Measurements from ENCODE around the gene TOMT. TPM values are rescaled to one million over a fixed set of nuclear protein-coding genes. Genes with fewer than 3 reads are reported as not detected.

Gene TOMT
- total and polyA plus RNA-seq, 2 donors: not detected

- Histone ChIP-seq H3K4me1 (ENCODE audit: control insufficient read depth in 2 of 2, insufficient read depth in 2 of 2, low read length in 2 of 2) (peaks cover 15 to 38% of the 10 kb centered on the region in 2 donors), H3K9me3 (ENCODE audit: control insufficient read depth in 2 of 2, insufficient read depth in 1 of 2, low read length in 1 of 2) (no peaks in the 10 kb centered on the region), H3K27me3 (ENCODE audit: control insufficient read depth in 2 of 2, insufficient read depth in 1 of 2, low read length in 1 of 2) (no peaks in the 10 kb centered on the region), H3K27ac (ENCODE audit: low read depth in 1 of 2, low read length in 1 of 2) (peak overlapping the region in 1 of 2 donors; percentile 82), H3K4me3 (ENCODE audit: low read length in 2 of 2) (peak overlapping the region; percentile 67 to 98), H3K36me3 (ENCODE audit: control insufficient read depth in 2 of 2, insufficient read depth in 2 of 2, low read length in 1 of 2) (peaks cover 24 to 36% of the 10 kb centered on the region in 2 donors)
- 48% methylated on average over 4 of the region's 4 CpGs for WGBS
- DNase-seq (ENCODE audit: low read depth in 6 of 9, low spot score in 9 of 9): no peak
These were observed 3.6 kb upstream of the TOMT start for GRCh38 chr11:72102162-72102561.

GRCh38 chr11:72102631-72102945, 3.1 kb upstream of the TOMT start:
- H3K36me3 ChIP-seq (ENCODE audit: control insufficient read depth in 2 of 2, insufficient read depth in 2 of 2, low read length in 1 of 2): peaks cover 20 to 36% of the 10 kb centered on the region in 2 donors
- peak overlapping the region; percentile 67 to 98 for H3K4me3 ChIP-seq (ENCODE audit: low read length in 2 of 2)
- H3K27me3 ChIP-seq (ENCODE audit: control insufficient read depth in 2 of 2, insufficient read depth in 1 of 2, low read length in 1 of 2): no peaks in the 10 kb centered on the region
- peak overlapping the region; percentile 82 to 88 for H3K27ac ChIP-seq (ENCODE audit: low read depth in 1 of 2, low read length in 1 of 2)
- H3K9me3 ChIP-seq (ENCODE audit: control insufficient read depth in 2 of 2, insufficient read depth in 1 of 2, low read length in 1 of 2): no peaks in the 10 kb centered on the region
- peaks cover 15 to 38% of the 10 kb centered on the region in 2 donors for H3K4me1 ChIP-seq (ENCODE audit: control insufficient read depth in 2 of 2, insufficient read depth in 2 of 2, low read length in 2 of 2)
- no peak for DNase-seq (ENCODE audit: low read depth in 6 of 9, low spot score in 9 of 9)
- 3% methylated on average over 9 of the region's 9 CpGs for WGBS

- peak within 1 kb of the TSS; percentile 67 to 98 for H3K4me3 ChIP-seq (ENCODE audit: low read length in 2 of 2)
- H3K27me3 ChIP-seq (ENCODE audit: control insufficient read depth in 2 of 2, insufficient read depth in 1 of 2, low read length in 1 of 2): no peaks in the 10 kb centered on the region
- H3K36me3 ChIP-seq (ENCODE audit: control insufficient read depth in 2 of 2, insufficient read depth in 2 of 2, low read length in 1 of 2): peaks cover 16 to 36% of the 10 kb centered on the region in 2 donors
- DNase-seq (ENCODE audit: low read depth in 6 of 9, low spot score in 9 of 9): peak; percentile 91 to 99 (median 95)
- H3K27ac ChIP-seq (ENCODE audit: low read depth in 1 of 2, low read length in 1 of 2): peak within 1 kb of the TSS; percentile 82 to 88
- WGBS: 5% methylated on average over 64 of the region's 64 CpGs
- H3K4me1 ChIP-seq (ENCODE audit: control insufficient read depth in 2 of 2, insufficient read depth in 2 of 2, low read length in 2 of 2): peaks cover 15 to 38% of the 10 kb centered on the region in 2 donors
- no peaks in the 10 kb centered on the region for H3K9me3 ChIP-seq (ENCODE audit: control insufficient read depth in 2 of 2, insufficient read depth in 1 of 2, low read length in 1 of 2)
These were observed 2.6 kb upstream of the TOMT start, which contains the start of gene LAMTOR1 for GRCh38 chr11:72102946-72103753. TSS of gene LAMTOR1 (minus strand) at chr11:72103297. CDS start at chr11:72103224, 73 bp downstream.

GRCh38 chr11:72103754-72104167, 2.0 kb upstream of the TOMT start:
- no peak for DNase-seq (ENCODE audit: low read depth in 6 of 9, low spot score in 9 of 9)
- Histone ChIP-seq H3K36me3 (ENCODE audit: control insufficient read depth in 2 of 2, insufficient read depth in 2 of 2, low read length in 1 of 2) (peaks cover 16 to 33% of the 10 kb centered on the region in 2 donors), H3K4me1 (ENCODE audit: control insufficient read depth in 2 of 2, insufficient read depth in 2 of 2, low read length in 2 of 2) (peaks cover 15 to 38% of the 10 kb centered on the region in 2 donors), H3K9me3 (ENCODE audit: control insufficient read depth in 2 of 2, insufficient read depth in 1 of 2, low read length in 1 of 2) (no peaks in the 10 kb centered on the region), H3K27me3 (ENCODE audit: control insufficient read depth in 2 of 2, insufficient read depth in 1 of 2, low read length in 1 of 2) (no peaks in the 10 kb centered on the region), H3K27ac (ENCODE audit: low read depth in 1 of 2, low read length in 1 of 2) (peak overlapping the region; percentile 67 to 86), H3K4me3 (ENCODE audit: low read length in 2 of 2) (peak overlapping the region; percentile 67 to 98)
- WGBS: 88% methylated on average over 11 of the region's 11 CpGs

- Histone ChIP-seq H3K4me3 (ENCODE audit: low read length in 2 of 2) (peak overlapping the region; percentile 58 to 81), H3K36me3 (ENCODE audit: control insufficient read depth in 2 of 2, insufficient read depth in 2 of 2, low read length in 1 of 2) (peaks cover 28 to 36% of the 10 kb centered on the region in 2 donors), H3K9me3 (ENCODE audit: control insufficient read depth in 2 of 2, insufficient read depth in 1 of 2, low read length in 1 of 2) (no peaks in the 10 kb centered on the region), H3K27me3 (ENCODE audit: control insufficient read depth in 2 of 2, insufficient read depth in 1 of 2, low read length in 1 of 2) (no peaks in the 10 kb centered on the region), H3K4me1 (ENCODE audit: control insufficient read depth in 2 of 2, insufficient read depth in 2 of 2, low read length in 2 of 2) (peaks cover 9 to 14% of the 10 kb centered on the region in 2 donors), H3K27ac (ENCODE audit: low read depth in 1 of 2, low read length in 1 of 2) (peak overlapping the region; percentile 94 to 99)
- DNase-seq (ENCODE audit: low read depth in 6 of 9, low spot score in 9 of 9): no peak
- WGBS: 11% methylated on average over 10 of the region's 10 CpGs
These were observed 5.8 kb downstream of the TOMT start for GRCh38 chr11:72111300-72112142.

GRCh38 chr11:72112143-72112977, 6.6 kb downstream of the TOMT start, which contains the start of gene ANAPC15:
TSS of gene ANAPC15 (minus strand) at chr11:72112695. CDS start at chr11:72111276, 1,419 bp downstream.
- Histone ChIP-seq H3K4me1 (ENCODE audit: control insufficient read depth in 2 of 2, insufficient read depth in 2 of 2, low read length in 2 of 2) (peaks cover 9 to 14% of the 10 kb centered on the region in 2 donors), H3K27me3 (ENCODE audit: control insufficient read depth in 2 of 2, insufficient read depth in 1 of 2, low read length in 1 of 2) (no peaks in the 10 kb centered on the region), H3K27ac (ENCODE audit: low read depth in 1 of 2, low read length in 1 of 2) (peak within 1 kb of the TSS; percentile 94 to 99), H3K4me3 (ENCODE audit: low read length in 2 of 2) (peak within 1 kb of the TSS; percentile 58 to 81), H3K36me3 (ENCODE audit: control insufficient read depth in 2 of 2, insufficient read depth in 2 of 2, low read length in 1 of 2) (peaks cover 28 to 31% of the 10 kb centered on the region in 2 donors), H3K9me3 (ENCODE audit: control insufficient read depth in 2 of 2, insufficient read depth in 1 of 2, low read length in 1 of 2) (no peaks in the 10 kb centered on the region)
- under 1% methylated on average over 49 of the region's 49 CpGs for WGBS
- DNase-seq (ENCODE audit: low read depth in 6 of 9, low spot score in 9 of 9): peak; percentile 96 to 100 (median 99)

- DNase-seq (ENCODE audit: low read depth in 6 of 9, low spot score in 9 of 9): no peak
- peak overlapping the region; percentile 94 for H3K27ac ChIP-seq (ENCODE audit: low read depth in 1 of 2, low read length in 1 of 2)
- H3K27me3 ChIP-seq (ENCODE audit: control insufficient read depth in 2 of 2, insufficient read depth in 1 of 2, low read length in 1 of 2): no peaks in the 10 kb centered on the region
- peaks cover 9 to 14% of the 10 kb centered on the region in 2 donors for H3K4me1 ChIP-seq (ENCODE audit: control insufficient read depth in 2 of 2, insufficient read depth in 2 of 2, low read length in 2 of 2)
- no peaks in the 10 kb centered on the region for H3K9me3 ChIP-seq (ENCODE audit: control insufficient read depth in 2 of 2, insufficient read depth in 1 of 2, low read length in 1 of 2)
- H3K4me3 ChIP-seq (ENCODE audit: low read length in 2 of 2): peak overlapping the region; percentile 58 to 81
- WGBS: 67% methylated on average over 9 of the region's 9 CpGs
- H3K36me3 ChIP-seq (ENCODE audit: control insufficient read depth in 2 of 2, insufficient read depth in 2 of 2, low read length in 1 of 2): peaks cover 23 to 26% of the 10 kb centered on the region in 2 donors
These were observed 7.5 kb downstream of the TOMT start for GRCh38 chr11:72112978-72113808.

GRCh38 chr11:72114570-72114969, 8.8 kb downstream of the TOMT start:
- no peak overlapping the region for H3K27ac ChIP-seq (ENCODE audit: low read depth in 1 of 2, low read length in 1 of 2)
- WGBS: 98% methylated on average over 1 of the region's 1 CpG
- DNase-seq (ENCODE audit: low read depth in 6 of 9, low spot score in 9 of 9): no peak

More at GRCh38 chr11:72114570-72114969, 8.8 kb downstream of the TOMT start:
- Histone ChIP-seq H3K36me3 (ENCODE audit: control insufficient read depth in 2 of 2, insufficient read depth in 2 of 2, low read length in 1 of 2) (peaks cover 12 to 15% of the 10 kb centered on the region in 2 donors), H3K4me3 (ENCODE audit: low read length in 2 of 2) (no peak overlapping the region), H3K27me3 (ENCODE audit: control insufficient read depth in 2 of 2, insufficient read depth in 1 of 2, low read length in 1 of 2) (no peaks in the 10 kb centered on the region), H3K9me3 (ENCODE audit: control insufficient read depth in 2 of 2, insufficient read depth in 1 of 2, low read length in 1 of 2) (no peaks in the 10 kb centered on the region), H3K4me1 (ENCODE audit: control insufficient read depth in 2 of 2, insufficient read depth in 2 of 2, low read length in 2 of 2) (peaks cover 9 to 14% of the 10 kb centered on the region in 2 donors)

Data from thymus (tissue), 11 donors.